ENCODE measurements around the gene SMIM30.
"Not testable (repeated sequence)": the region's sequence is repeated elsewhere in the genome, so short reads cannot be mapped to it uniquely, and the experiment has no call there.

SMIM30 gene, protein sequence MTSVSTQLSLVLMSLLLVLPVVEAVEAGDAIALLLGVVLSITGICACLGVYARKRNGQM

DNA sequence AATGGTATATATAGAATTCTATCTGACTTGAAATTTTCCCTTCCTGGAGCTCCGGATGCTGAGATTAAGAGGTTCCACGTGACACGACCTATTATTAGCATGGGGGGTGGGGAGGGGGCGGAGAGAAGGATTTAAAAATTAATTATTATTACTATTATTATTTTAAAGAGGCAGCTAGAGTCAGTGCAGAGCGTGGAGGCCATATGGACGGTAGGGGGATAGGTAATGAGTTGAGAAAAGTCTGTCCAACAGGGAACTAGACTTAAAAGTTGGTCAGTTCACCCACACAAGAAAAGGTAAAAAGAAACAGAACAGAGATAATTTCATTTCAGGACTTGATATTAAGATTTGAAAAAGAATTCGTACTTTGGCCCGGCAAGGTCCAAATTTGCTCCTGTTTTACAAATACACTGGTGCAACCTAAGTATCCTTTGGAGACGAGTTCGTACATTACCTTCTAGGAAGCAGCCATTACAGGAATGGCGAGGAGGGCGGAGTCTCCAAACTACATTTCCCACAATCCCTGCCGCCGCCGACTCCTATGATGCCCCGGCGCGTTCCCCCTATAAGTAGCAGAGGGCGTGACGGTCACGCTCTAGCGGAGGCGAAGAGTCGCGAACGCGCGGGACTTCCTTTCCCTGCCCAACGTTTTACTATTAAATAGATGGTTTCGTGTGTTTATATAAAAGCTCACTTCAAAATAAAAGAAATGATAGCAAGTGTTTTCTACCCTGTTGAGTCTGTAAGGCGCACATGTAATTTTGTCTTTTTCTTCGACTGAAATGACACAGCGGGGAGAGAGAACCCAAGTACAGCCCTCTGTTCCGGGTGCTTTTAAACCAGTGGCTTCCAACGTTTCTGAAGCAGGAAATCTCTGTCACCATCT, at the start of gene SMIM30:
Gene SMIM30, minus strand, starts transcription at position 481 of the 886 bp plus-strand sequence. CDS start 976 bp downstream, outside the sequence.
- peak; percentile 87 for DNase-seq (ENCODE audit: low spot score)

- not testable (repeated sequence) for DNase-seq (ENCODE audit: low spot score)
These were observed 47.8 kb upstream of the SMIM30 start for GRCh38 chr7:113166176-113166575.

- DNase-seq (ENCODE audit: low spot score): no peak
These were observed 42.7 kb upstream of the SMIM30 start for GRCh38 chr7:113161050-113161449.

GRCh38 chr7:113159746-113160339, 41.5 kb upstream of the SMIM30 start:
- DNase-seq (ENCODE audit: low spot score): no peak

- DNase-seq (ENCODE audit: low spot score): no peak
These were observed 40.4 kb upstream of the SMIM30 start for GRCh38 chr7:113158756-113159155.

GRCh38 chr7:113154117-113154516, 35.8 kb upstream of the SMIM30 start:
- no peak for DNase-seq (ENCODE audit: low spot score)

DNA sequence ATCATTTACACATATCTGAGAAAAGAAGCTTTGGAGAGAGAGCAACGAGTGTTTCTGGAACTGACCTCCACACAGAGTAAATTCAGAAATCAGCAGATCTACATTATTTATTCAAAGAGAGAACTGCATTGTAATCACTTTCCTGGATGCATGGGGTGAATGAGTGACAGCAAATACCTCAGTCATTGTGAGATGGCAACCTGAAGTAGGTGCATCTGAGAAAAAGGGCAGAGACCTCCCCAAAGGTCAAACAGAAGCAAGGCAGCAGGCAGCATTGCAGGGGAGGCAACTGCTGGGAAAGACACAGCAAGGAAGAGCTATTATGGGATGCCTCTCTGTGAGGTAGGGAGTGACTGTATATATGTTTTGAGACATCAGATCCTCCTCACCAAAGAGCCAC, 26.5 kb upstream of the SMIM30 start:
- no peak for DNase-seq (ENCODE audit: low spot score)

GRCh38 chr7:113143486-113144257, 25.3 kb upstream of the SMIM30 start:
- DNase-seq (ENCODE audit: low spot score): no peak

GRCh38 chr7:113142385-113143119, 24.2 kb upstream of the SMIM30 start:
- DNase-seq (ENCODE audit: low spot score): no peak

GRCh38 chr7:113141803-113142202, 23.4 kb upstream of the SMIM30 start:
- no peak for DNase-seq (ENCODE audit: low spot score)

- no peak for DNase-seq (ENCODE audit: low spot score)
These were observed 22.6 kb upstream of the SMIM30 start for GRCh38 chr7:113140956-113141355.

DNA sequence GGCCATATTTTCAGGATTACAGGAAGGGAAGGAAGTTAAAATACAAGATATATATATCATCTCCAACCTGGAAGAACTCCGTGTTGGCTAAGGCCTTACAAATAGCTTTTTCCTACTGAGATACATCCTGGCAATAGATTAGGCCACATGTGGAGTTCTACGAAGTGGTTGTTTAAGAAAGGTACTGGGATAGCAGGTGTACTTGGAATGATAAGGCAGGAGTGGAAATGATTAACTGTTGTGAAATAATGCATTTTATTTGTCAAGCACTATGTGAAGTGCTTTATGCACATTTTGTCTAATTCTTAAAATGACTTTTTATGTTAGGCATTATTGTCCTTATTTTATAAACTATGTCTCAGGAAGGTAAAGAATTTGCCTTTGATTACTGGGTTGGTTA, 18.9 kb upstream of the SMIM30 start:
- no peak for DNase-seq (ENCODE audit: low spot score)

DNA sequence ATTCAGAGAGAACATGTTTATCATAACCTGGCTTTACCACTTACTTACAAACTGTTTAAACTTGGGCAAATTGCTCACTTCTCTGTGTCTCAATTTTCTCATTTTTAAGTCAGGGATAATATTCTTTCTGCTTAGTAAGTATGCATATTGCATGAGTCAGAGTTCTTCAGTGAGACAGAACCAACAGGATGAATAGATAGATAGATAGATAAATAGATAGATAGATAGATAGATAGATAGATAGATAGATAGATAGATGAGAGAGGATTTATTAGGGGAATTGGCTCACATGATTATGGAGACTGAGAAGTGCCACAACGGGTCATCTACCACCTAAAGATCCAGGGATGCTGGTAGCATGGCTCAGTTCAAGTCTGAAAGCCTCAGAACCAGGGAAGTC, 15.7 kb upstream of the SMIM30 start:
- no peak for DNase-seq (ENCODE audit: low spot score)

GRCh38 chr7:113131367-113131766, 13.0 kb upstream of the SMIM30 start:
- DNase-seq (ENCODE audit: low spot score): no peak

DNA sequence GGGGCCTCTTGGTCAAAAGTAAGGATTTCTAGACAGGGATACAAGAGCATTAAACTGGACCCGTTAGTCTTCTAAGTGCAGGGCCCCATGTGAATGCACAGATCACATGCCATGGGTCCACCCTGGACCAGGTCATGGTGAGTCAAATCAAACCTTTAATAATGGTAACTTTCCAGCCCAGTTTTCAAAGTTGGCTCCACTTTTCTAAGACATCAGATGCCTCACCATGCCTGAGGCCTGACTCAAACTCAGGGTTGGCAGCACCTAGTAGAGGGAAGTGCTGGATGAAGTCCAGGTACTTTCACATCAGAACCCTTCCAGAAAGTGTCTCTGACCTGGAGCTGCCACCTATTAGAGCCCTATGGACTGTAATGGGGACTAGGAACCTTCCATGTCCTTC, 9.7 kb upstream of the SMIM30 start:
- no peak for DNase-seq (ENCODE audit: low spot score)

GRCh38 chr7:113125728-113126127, 7.4 kb upstream of the SMIM30 start:
- DNase-seq (ENCODE audit: low spot score): no peak

- no peak for DNase-seq (ENCODE audit: low spot score)
These were observed 4.4 kb upstream of the SMIM30 start for GRCh38 chr7:113122744-113123143.

DNA sequence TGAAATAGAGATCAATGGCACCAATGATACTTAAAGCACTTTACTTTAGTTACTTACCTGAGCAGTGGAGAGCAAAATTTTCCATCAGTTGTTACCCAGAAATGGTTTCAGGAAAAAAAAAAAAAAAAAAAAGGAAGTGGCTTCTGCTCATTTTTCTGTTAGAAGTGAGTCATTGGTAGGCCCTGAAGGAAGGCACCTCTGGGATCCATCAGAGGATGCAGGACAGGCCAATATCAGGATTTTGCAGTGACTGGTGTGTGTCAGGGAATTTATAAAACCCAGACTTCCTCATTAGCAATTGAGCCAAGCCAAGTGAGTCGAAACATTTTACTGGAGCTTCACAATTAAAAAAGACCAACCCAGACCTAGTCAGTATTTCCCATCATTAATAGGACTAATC, 2.3 kb upstream of the SMIM30 start:
- no peak for DNase-seq (ENCODE audit: low spot score)

GRCh38 chr7:113119429-113119828, 1.1 kb upstream of the SMIM30 start:
- DNase-seq (ENCODE audit: low spot score): no peak

DNA sequence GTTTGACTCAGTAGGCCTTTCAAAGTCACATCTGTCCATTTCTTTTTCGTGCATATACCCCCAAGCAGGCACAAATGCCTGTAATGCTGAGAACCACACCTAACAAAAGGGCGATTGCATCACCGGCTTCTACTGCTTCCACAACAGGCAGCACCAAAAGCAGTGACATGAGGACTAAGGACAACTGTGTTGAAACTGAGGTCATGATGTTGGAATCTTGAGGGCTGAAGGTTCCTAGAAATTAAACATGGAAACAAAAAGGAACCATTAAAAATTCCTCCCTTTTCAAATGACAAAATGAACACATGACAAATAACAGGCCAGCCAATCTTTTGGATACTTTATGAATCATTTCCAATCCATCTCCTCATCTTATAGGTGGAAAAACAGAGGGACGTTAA, 980 bp downstream of the SMIM30 start:
- DNase-seq (ENCODE audit: low spot score): not testable (repeated sequence)

DNA sequence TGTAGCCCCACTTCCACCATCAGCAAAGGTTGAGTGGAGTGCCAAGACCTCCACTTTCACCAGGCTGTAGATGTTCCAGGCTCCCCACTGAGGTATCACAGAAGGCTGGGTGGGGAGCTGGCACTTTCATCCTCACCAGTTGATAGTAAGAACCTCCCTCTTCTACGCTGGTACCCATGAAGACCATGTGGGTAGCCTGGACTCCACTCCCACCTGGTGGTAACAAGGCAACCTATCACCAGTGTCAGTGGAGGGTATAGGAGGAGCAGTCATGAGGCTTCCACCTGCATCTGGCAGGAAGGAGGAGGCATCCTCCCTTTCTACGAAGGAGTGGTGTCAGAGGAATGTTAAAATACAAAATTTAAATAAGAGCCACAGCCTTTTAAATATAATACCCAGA, 4.4 kb downstream of the SMIM30 start:
- no peak for DNase-seq (ENCODE audit: low spot score)

- DNase-seq (ENCODE audit: low spot score): no peak
These were observed 8.6 kb downstream of the SMIM30 start for GRCh38 chr7:113109718-113110117.

All from CD4-positive, alpha-beta T cell treated with Interleukin-6 at 100 ng/mL for 8 hours (primary cell).